HG02943 (cell line): ENCODE data around the gene VMP1.
"Not testable (repeated sequence)": the region's sequence is repeated elsewhere in the genome, so short reads cannot be mapped to it uniquely, and the experiment has no call there.

Source experiments
- ATAC-seq: cut with Tn5 transposase; IDR thresholded peaks from one replicate; pipeline ENCODE4 v1.9.1; 2021; ENCODE audit warnings: mild to moderate bottlenecking, low read depth, moderate library complexity; ENCODE audit not compliant: unreplicated experiment

The VMP1 gene

GRCh38 chr17:59771093-59771492 lies 63.6 kb downstream of the VMP1 start:
- ATAC-seq = no peak

DNA sequence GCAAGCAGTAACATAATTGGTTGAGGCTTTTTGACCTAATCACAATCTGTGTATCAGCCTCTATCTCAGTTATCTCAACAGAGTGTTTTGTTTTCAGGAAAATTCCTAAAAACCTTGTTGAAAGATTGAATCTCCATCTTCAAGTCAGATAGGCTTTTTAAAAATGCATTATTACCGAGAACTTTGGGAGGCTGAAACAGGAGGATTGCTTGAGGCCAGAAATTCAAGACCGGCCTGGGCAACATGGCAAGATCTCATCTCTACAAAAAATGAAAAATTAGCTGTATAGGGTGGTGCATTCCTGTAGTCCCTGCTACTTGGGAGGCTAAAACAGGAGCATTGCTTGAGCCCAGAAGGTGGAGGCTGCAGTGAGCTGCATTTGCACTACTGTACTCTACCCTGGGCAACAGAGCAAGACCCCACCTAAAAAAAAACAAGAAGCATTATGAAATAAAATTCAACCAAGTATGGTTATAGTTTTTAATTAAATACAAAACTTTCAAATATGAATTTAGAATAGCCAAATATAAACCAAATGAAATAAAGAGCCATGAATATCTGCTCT lies 68.4 kb downstream of the VMP1 start:
- no peak for ATAC-seq

- no peak for ATAC-seq
Observed at GRCh38 chr17:59776577-59776976, 69.1 kb downstream of the VMP1 start.

- ATAC-seq = no peak
Observed at GRCh38 chr17:59777033-59777432, 69.6 kb downstream of the VMP1 start.

DNA sequence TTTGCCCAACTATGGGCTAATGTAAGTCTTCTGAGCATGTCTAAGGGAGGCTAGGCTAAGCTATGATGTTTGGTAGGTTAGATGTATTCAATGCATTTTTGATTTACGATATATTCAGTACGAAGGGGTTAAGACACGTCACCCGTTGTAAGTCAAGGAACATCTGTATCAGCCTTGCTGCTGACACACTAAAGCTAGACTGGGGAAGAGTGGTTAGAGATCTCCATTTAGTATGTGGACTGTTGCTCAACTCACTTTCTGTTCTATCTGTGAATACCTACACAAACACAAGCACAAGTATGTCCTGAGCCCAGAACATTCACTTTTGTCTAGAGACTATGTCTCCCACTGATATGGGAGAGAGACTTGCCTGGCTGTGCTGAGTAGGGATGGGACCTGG lies 71.5 kb downstream of the VMP1 start:
- ATAC-seq = no peak

DNA sequence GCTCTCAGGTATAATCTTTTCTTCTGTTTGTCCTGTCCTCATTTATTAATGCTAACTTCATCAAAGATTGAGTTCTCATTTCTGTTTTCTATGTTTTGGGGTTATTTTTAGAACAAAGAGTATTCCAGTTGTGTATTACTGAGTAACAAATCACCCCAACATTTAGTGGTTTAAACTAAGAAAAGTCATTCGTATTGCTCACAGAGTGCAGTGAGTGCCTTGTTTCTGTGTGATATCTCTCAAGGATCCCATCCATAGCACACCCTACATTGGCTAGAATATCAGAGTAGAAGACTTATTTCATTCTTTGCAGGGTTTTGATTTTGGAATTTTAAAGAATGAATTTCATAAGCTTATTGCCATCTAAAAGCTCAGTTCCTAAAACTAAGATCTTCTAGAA lies 72.1 kb downstream of the VMP1 start:
- no peak for ATAC-seq

DNA sequence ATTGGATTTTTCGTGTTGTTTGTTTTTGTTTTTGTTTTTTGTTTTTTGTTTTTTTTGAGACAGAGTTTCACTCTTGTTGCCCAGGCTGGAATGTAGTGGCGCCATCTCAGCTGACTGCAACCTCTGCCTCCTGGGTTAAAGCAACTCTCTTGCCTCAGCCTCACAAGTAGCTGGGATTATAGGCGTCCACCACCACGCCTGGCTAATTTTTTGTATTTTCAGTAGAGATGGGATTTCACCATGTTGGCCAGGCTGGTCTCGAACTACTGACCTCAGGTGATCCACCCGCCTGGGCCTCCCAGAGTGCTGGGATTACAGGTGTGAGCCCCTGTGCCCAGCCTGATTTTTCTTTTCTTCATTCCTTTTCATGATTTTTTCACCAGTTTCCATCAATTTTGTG lies 73.1 kb downstream of the VMP1 start:
- ATAC-seq = not testable (repeated sequence)

GRCh38 chr17:59783221-59784047 lies 76.0 kb downstream of the VMP1 start:
- no peak for ATAC-seq

GRCh38 chr17:59785091-59785799 lies 77.8 kb downstream of the VMP1 start:
- ATAC-seq = no peak

DNA sequence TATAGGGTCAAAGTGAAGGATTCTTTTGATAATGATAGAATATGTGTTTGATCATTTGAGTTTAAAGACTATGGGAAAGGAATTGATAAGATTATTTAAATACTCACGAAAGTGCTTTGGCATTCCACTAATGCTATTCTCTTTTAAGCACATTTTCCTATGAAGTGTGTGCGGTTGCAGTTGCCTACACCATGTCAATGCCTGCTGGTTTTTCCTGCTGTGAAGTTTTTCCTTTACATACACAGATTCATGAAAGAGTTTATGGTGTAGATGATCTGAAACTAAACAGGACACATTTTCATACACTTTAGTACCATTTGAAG lies 78.7 kb downstream of the VMP1 start:
- ATAC-seq = no peak

GRCh38 chr17:59786536-59787319 lies 79.3 kb downstream of the VMP1 start:
- ATAC-seq = peak; percentile 77

DNA sequence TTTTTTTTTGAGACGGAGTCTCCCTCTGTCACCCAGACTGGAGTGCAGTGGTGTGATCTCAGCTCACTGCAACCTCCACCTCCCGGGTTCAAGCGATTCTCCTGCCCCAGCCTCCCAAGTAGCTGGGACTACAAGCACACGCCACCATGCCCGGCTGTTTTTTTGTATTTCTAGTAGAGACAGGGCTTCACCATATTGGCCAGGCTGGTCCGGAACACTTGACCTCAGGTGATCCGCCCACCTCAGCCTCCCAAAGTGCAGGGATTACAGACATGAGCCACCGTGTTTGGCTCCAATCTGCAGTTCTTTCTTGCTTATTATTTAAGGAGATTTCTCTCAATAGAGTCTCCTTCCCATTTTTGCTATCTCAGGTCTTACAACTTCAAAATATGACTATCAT lies 82.4 kb downstream of the VMP1 start:
- not testable (repeated sequence) for ATAC-seq

GRCh38 chr17:59790418-59790817 lies 83.0 kb downstream of the VMP1 start:
- ATAC-seq = not testable (repeated sequence)

- ATAC-seq = no peak
Observed at GRCh38 chr17:59790910-59791309, 83.5 kb downstream of the VMP1 start.

DNA sequence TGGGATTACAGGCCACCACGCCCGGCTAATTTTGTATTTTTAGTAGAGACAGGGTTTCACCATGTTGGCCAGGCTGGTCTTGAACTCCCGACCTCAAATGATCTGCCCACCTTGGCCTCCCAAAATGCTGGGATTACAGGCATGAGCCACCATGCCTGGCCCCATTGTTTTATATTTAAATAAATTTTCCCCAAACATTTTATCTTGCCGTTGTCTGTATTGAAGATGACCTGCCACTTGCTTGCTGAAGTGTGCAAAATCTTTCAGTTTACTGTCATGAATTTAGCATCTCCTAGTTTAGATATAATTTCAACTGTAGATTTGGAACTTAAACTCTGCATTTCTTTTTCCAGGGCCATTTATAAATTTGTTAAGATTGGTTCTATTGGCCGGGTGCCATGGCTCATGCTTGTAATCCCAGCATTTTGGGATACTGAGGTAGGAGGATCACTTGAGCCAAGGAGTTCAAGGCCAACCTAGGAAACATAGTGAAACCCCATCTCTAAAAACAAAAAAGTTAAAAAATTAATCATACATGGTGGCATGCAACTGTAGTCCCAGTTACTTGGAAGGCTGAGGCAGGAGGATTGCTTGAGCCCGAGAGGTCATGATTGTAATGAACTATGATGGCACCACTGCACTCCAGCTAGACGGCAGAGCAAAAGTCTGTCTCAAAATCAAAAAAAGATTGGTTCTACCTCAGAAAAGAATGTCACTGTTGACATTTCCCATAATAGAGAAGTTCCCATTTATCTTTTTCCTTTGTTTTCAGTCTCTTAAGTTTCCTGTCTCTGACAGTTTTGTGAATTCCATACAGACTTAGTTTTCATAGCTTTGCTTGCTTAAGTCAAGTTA lies 84.4 kb downstream of the VMP1 start:
- no peak for ATAC-seq

DNA sequence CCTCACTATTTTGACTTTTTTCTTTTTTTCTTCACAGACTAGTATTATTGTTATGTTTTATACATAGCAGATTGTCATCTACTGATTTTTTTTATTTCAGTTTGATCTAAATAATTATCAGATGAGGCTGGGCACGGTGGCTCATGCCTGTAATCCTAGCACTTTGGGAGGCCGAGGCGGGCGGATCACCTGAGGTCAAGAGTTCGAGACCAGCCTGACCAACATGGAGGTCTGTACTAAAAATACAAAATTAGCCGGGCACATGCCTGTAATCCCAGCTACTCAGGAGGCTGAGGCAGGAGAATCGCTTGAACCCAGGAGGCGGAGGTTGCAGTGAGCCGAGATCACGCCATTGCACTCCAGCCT lies 85.0 kb downstream of the VMP1 start:
- ATAC-seq = not testable (repeated sequence)

DNA sequence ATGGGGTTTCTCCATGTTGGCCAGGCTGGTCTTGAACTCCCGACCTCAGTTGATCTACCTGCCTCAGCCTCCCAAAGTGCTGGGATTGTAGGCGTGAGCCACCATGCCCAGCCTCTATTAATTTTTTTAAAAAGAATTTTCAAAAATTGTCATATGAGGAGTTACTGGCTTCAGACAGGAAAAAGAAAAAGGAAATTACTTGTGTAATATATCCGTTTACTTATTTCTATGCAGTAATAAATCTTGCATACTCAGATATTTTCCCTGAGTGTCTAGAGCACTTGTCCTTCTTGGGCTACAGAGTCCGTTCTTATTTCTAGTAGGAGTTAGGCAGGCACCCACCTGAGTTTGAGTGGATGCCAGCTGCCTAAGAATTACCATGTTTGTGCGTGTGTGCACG lies 85.8 kb downstream of the VMP1 start:
- ATAC-seq = no peak

GRCh38 chr17:59796138-59796537 lies 88.7 kb downstream of the VMP1 start:
- ATAC-seq = no peak

GRCh38 chr17:59796785-59797205 lies 89.3 kb downstream of the VMP1 start:
- ATAC-seq = no peak

DNA sequence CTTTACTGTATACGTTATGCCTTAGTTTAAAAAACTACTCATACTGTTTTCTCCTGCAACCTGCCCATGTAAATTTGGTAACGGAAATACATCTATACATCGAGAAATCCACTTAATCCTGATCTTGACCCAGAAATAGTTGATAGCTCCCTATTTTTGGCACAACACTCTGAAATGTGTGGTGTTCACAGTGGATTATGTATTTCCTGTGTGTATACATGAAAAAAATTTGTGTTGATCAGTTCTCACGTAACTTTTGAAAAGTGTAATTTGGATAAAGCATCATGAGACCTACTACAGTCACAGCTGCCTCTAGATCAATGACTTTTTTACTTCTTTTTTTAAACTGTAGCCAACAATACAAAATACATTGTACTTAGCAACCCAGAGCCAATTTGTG lies 90.7 kb downstream of the VMP1 start:
- no peak for ATAC-seq
